ENCODE data around the gene PFKL.

Gene PFKL

GRCh38 chr21:44263768-44264167 is 36.1 kb upstream of the PFKL start:
- no peak for DNase-seq (ENCODE audit: low read depth)
- H3K4me3 ChIP-seq (ENCODE audit: low read depth, low read length), result no peak overlapping the region
- no peak for TF ChIP-seq MYC (IDR thresholded peaks at IDR 0.05; ENCODE audit: low read depth, low read length)
- TF ChIP-seq MAX (IDR thresholded peaks at IDR 0.05; ENCODE audit: low read depth, low read length), result no peak
- TF ChIP-seq POLR2A (IDR thresholded peaks at IDR 0.05; ENCODE audit: extremely low read depth, insufficient read length), result no peak
- no peak for TF ChIP-seq CTCF (IDR thresholded peaks at IDR 0.05; ENCODE audit: low read depth, low read length)

GRCh38 chr21:44265734-44266270 is 34.1 kb upstream of the PFKL start:
- H3K4me3 ChIP-seq (ENCODE audit: low read depth, low read length), result no peak overlapping the region
- TF ChIP-seq MYC (IDR thresholded peaks at IDR 0.05; ENCODE audit: low read depth, low read length) (no peak), MAX (IDR thresholded peaks at IDR 0.05; ENCODE audit: low read depth, low read length) (no peak), CTCF (IDR thresholded peaks at IDR 0.05; ENCODE audit: low read depth, low read length) (no peak), POLR2A (IDR thresholded peaks at IDR 0.05; ENCODE audit: extremely low read depth, insufficient read length) (no peak)
- DNase-seq (ENCODE audit: low read depth), result no peak

GRCh38 chr21:44267655-44268142 is 32.2 kb upstream of the PFKL start:
- no peak overlapping the region for H3K4me3 ChIP-seq (ENCODE audit: low read depth, low read length)
- TF ChIP-seq POLR2A (IDR thresholded peaks at IDR 0.05; ENCODE audit: extremely low read depth, insufficient read length) (no peak), MYC (IDR thresholded peaks at IDR 0.05; ENCODE audit: low read depth, low read length) (no peak), CTCF (IDR thresholded peaks at IDR 0.05; ENCODE audit: low read depth, low read length) (no peak), MAX (IDR thresholded peaks at IDR 0.05; ENCODE audit: low read depth, low read length) (no peak)
- peak; percentile 55 for DNase-seq (ENCODE audit: low read depth)

- no peak for DNase-seq (ENCODE audit: low read depth)
- no peak overlapping the region for H3K4me3 ChIP-seq (ENCODE audit: low read depth, low read length)
- no peak for TF ChIP-seq MYC (IDR thresholded peaks at IDR 0.05; ENCODE audit: low read depth, low read length)
- no peak for TF ChIP-seq CTCF (IDR thresholded peaks at IDR 0.05; ENCODE audit: low read depth, low read length)
- TF ChIP-seq MAX (IDR thresholded peaks at IDR 0.05; ENCODE audit: low read depth, low read length), result no peak
- TF ChIP-seq POLR2A (IDR thresholded peaks at IDR 0.05; ENCODE audit: extremely low read depth, insufficient read length), result no peak
Observed at GRCh38 chr21:44269090-44269489, 30.8 kb upstream of the PFKL start.

GRCh38 chr21:44271558-44272283 is 28.1 kb upstream of the PFKL start:
- H3K4me3 ChIP-seq (ENCODE audit: low read depth, low read length), result no peak overlapping the region
- DNase-seq (ENCODE audit: low read depth), result no peak
- no peak for TF ChIP-seq CTCF (IDR thresholded peaks at IDR 0.05; ENCODE audit: low read depth, low read length)
- TF ChIP-seq POLR2A (IDR thresholded peaks at IDR 0.05; ENCODE audit: extremely low read depth, insufficient read length), result no peak
- TF ChIP-seq MAX (IDR thresholded peaks at IDR 0.05; ENCODE audit: low read depth, low read length), result no peak
- no peak for TF ChIP-seq MYC (IDR thresholded peaks at IDR 0.05; ENCODE audit: low read depth, low read length)

Data from NB4 (cell line).